ENCODE measurements around the gene FUT7. TPM values are rescaled to one million over a fixed set of nuclear protein-coding genes. Genes with fewer than 3 reads are reported as not detected.

FUT7 gene
- polyA plus RNA-seq, 3 donors: 6.1 to 13.4 (median 10.5) TPM

DNA sequence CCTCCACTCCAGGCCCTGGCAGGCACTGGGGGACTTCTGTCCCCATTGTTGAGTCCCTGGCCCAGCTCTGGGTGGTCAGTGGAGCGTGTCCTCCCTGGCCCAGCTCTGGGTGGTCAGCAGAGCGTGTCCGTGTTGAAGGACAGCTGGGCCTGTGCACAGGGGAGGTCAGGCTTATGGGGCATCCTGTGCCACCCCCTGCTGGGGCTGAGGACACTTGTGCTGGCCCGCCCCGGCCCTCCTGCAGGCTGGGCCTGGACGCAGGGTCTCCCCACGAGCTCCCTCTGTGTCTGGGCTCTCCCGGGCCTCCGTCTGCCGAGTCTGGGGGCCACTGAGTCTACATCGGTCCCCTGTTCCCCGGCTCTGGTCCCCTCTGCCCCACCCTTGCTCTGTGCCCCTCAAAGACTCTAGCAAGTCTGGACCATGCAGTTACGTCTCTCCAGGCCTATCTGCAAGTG lies 24.0 kb downstream of the FUT7 start:
- Histone ChIP-seq H3K79me2 (ENCODE audit: insufficient read depth, low read length) (no peaks in the 10 kb centered on the region), H4K20me1 (ENCODE audit: insufficient read depth, low read length) (no peaks in the 10 kb centered on the region), H3K4me2 (replicated peaks; ENCODE audit: extremely low read depth, low read length, poor library complexity, severe bottlenecking) (no peak overlapping the region), H3K9ac (ENCODE audit: insufficient read depth, low read length, poor library complexity, severe bottlenecking) (no peak overlapping the region), H2AFZ (ENCODE audit: insufficient read depth, low read depth, low read length, poor library complexity, severe bottlenecking) (no peak overlapping the region), H3K27me3 (ENCODE audit: control insufficient read depth in 2 of 2, insufficient read depth in 2 of 2, low read length in 2 of 2) (no peaks in the 10 kb centered on the region), H3K36me3 (replicated peaks in 1 of 2; ENCODE audit: control insufficient read depth in 1 of 2, insufficient read depth in 2 of 2, low read length in 2 of 2) (no peaks in the 10 kb centered on the region), H3K4me1 (ENCODE audit: control insufficient read depth in 1 of 2, insufficient read depth in 2 of 2, low read length in 2 of 2) (no peaks in the 10 kb centered on the region), H3K9me3 (replicated peaks in 1 of 2; ENCODE audit: control insufficient read depth in 1 of 2, insufficient read depth in 1 of 2, low read length in 2 of 2) (peaks cover 0 to 10% of the 10 kb centered on the region in 2 donors), H3K4me3 (replicated peaks in 1 of 3; ENCODE audit: low read depth in 2 of 3, low read length in 3 of 3) (no peak overlapping the region), H3K27ac (ENCODE audit: low read depth in 1 of 2, low read length in 2 of 2) (no peak overlapping the region)
- peaks cover 4 to 15% of the 10 kb centered on the region in 2 donors for H3K36me3 Mint-ChIP-seq
- H3K9me3 Mint-ChIP-seq: peaks cover 4 to 16% (median 7%) of the 10 kb centered on the region in 7 donors
- TF ChIP-seq, protein P1, sequence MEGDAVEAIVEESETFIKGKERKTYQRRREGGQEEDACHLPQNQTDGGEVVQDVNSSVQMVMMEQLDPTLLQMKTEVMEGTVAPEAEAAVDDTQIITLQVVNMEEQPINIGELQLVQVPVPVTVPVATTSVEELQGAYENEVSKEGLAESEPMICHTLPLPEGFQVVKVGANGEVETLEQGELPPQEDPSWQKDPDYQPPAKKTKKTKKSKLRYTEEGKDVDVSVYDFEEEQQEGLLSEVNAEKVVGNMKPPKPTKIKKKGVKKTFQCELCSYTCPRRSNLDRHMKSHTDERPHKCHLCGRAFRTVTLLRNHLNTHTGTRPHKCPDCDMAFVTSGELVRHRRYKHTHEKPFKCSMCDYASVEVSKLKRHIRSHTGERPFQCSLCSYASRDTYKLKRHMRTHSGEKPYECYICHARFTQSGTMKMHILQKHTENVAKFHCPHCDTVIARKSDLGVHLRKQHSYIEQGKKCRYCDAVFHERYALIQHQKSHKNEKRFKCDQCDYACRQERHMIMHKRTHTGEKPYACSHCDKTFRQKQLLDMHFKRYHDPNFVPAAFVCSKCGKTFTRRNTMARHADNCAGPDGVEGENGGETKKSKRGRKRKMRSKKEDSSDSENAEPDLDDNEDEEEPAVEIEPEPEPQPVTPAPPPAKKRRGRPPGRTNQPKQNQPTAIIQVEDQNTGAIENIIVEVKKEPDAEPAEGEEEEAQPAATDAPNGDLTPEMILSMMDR (IDR thresholded peaks at IDR 0.05): no peak
- H3K4me1 Mint-ChIP-seq: peaks cover 3% of the 10 kb centered on the region
- DNase-seq: no peak
- WGBS (ENCODE audit: insufficient coverage): 92% methylated on average over 13 of the region's 13 CpGs
- no peak overlapping the region for H3K4me3 Mint-ChIP-seq
- H3K27ac Mint-ChIP-seq: no peak overlapping the region
- intact Hi-C loops (cut with micrococcal nuclease): no loop called here
- peaks cover 5 to 8% (median 6%) of the 10 kb centered on the region in 3 donors for H3K27me3 Mint-ChIP-seq (ENCODE audit: low read depth in 3 of 3)

DNA sequence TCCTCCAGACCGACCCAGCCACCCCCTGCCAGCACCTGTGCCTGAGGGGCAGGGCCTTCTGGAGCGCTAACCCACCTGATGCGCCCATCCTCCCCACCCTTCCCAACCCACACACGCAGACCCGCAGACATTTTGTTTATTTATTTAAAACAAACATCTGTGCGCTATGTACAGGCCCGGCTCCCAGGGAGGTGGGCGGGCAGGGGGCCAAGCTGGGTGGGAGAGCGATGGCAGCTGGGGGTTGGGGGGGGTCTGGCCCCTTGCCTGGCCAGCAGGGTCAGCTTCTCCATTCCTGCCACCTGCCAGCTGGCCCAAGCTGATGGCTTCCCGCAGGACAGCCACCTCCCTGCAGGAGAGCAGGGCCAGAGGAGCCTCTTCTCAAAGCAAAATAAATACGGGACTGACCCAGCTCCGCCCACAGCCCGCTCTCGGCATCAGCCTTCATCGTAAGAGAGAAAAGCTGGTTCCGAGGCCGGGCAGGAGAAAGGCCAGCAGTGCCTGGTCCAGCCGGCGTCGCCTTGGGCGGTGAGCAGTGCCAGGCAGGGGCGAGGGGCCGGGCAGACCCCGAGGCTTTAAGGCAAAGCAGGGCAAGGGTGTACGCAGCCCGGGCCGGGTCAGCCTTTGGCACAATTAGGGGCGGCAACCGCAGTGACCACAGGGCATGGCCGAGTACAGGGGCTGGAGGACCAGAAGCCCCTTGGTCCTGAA lies 24.6 kb downstream of the FUT7 start:
- no peak overlapping the region for H3K4me3 ChIP-seq (replicated peaks in 1 of 3; ENCODE audit: low read depth in 2 of 3, low read length in 3 of 3)
- no peaks in the 10 kb centered on the region for H3K27me3 ChIP-seq (ENCODE audit: control insufficient read depth in 2 of 2, insufficient read depth in 2 of 2, low read length in 2 of 2)
- Mint-ChIP-seq H3K9me3 (peaks cover 4 to 16% (median 7%) of the 10 kb centered on the region in 7 donors), H3K4me1 (peaks cover 3% of the 10 kb centered on the region), H3K27ac (no peak overlapping the region), H3K36me3 (peaks cover 4 to 11% of the 10 kb centered on the region in 2 donors), H3K4me3 (no peak overlapping the region), H3K27me3 (ENCODE audit: low read depth in 3 of 3) (peaks cover 4 to 8% (median 5%) of the 10 kb centered on the region in 3 donors)
- peaks cover 0 to under 1% of the 10 kb centered on the region in 2 donors for H3K4me1 ChIP-seq (ENCODE audit: control insufficient read depth in 1 of 2, insufficient read depth in 2 of 2, low read length in 2 of 2)
- H3K79me2 ChIP-seq (ENCODE audit: insufficient read depth, low read length): no peaks in the 10 kb centered on the region
- TF ChIP-seq, protein P1 (IDR thresholded peaks at IDR 0.05): no peak
- no peak for DNase-seq
- intact Hi-C loops (cut with micrococcal nuclease): no loop called here
- H2AFZ ChIP-seq (ENCODE audit: insufficient read depth, low read depth, low read length, poor library complexity, severe bottlenecking): no peak overlapping the region
- 93% methylated on average over 26 of the region's 30 CpGs for WGBS (ENCODE audit: insufficient coverage)
- H3K36me3 ChIP-seq (replicated peaks in 1 of 2; ENCODE audit: control insufficient read depth in 1 of 2, insufficient read depth in 2 of 2, low read length in 2 of 2): no peaks in the 10 kb centered on the region
- no peak overlapping the region for H3K4me2 ChIP-seq (replicated peaks; ENCODE audit: extremely low read depth, low read length, poor library complexity, severe bottlenecking)
- H3K9ac ChIP-seq (ENCODE audit: insufficient read depth, low read length, poor library complexity, severe bottlenecking): no peak overlapping the region
- no peaks in the 10 kb centered on the region for H4K20me1 ChIP-seq (ENCODE audit: insufficient read depth, low read length)
- H3K9me3 ChIP-seq (replicated peaks in 1 of 2; ENCODE audit: control insufficient read depth in 1 of 2, insufficient read depth in 1 of 2, low read length in 2 of 2): peaks cover 0 to 10% of the 10 kb centered on the region in 2 donors
- no peak overlapping the region for H3K27ac ChIP-seq (ENCODE audit: low read depth in 1 of 2, low read length in 2 of 2)

All from CD14-positive monocyte (primary cell).